ENCODE results near the gene RRAS. TPM values are rescaled to one million over a fixed set of nuclear protein-coding genes. Genes with fewer than 3 reads are reported as not detected.
A peak's percentile ranks its signal among the peaks of the same experiment; 100 is the strongest.

The RRAS gene
- polyA plus RNA-seq, 4 donors: 20.1 to 49.9 (median 26.6) TPM

GRCh38 chr19:49656456-49657109 lies 16.6 kb upstream of the RRAS start:
- no peak for DNase-seq (ENCODE audit: low read depth in 4 of 4, low spot score in 3 of 4)

GRCh38 chr19:49655570-49656455 lies 15.9 kb upstream of the RRAS start:
- DNase-seq (ENCODE audit: low read depth in 4 of 4, low spot score in 3 of 4): no peak

GRCh38 chr19:49654581-49654980 lies 14.6 kb upstream of the RRAS start:
- no peak for DNase-seq (ENCODE audit: low read depth in 4 of 4, low spot score in 3 of 4)

- no peak for DNase-seq (ENCODE audit: low read depth in 4 of 4, low spot score in 3 of 4)
Measured at GRCh38 chr19:49653466-49653806, 13.5 kb upstream of the RRAS start.

- no peak for DNase-seq (ENCODE audit: low read depth in 4 of 4, low spot score in 3 of 4)
Measured at GRCh38 chr19:49652551-49653465, 12.9 kb upstream of the RRAS start.

- no peak for DNase-seq (ENCODE audit: low read depth in 4 of 4, low spot score in 3 of 4)
Measured at GRCh38 chr19:49651820-49652550, 12.0 kb upstream of the RRAS start.

GRCh38 chr19:49651029-49651819 lies 11.3 kb upstream of the RRAS start:
- no peak for DNase-seq (ENCODE audit: low read depth in 4 of 4, low spot score in 3 of 4)

- no peak for DNase-seq (ENCODE audit: low read depth in 4 of 4, low spot score in 3 of 4)
Measured at GRCh38 chr19:49646586-49646985, 6.6 kb upstream of the RRAS start.

GRCh38 chr19:49645995-49646394 lies 6.1 kb upstream of the RRAS start:
- DNase-seq (ENCODE audit: low read depth in 4 of 4, low spot score in 3 of 4): no peak

GRCh38 chr19:49645592-49645991 lies 5.6 kb upstream of the RRAS start:
- no peak for DNase-seq (ENCODE audit: low read depth in 4 of 4, low spot score in 3 of 4)

- DNase-seq (ENCODE audit: low read depth in 4 of 4, low spot score in 3 of 4): no peak
Measured at GRCh38 chr19:49643466-49643865, 3.5 kb upstream of the RRAS start.

GRCh38 chr19:49642492-49643035 lies 2.6 kb upstream of the RRAS start:
- DNase-seq (ENCODE audit: low read depth in 4 of 4, low spot score in 3 of 4): no peak

- peak; percentile 94 to 98 (median 97) for DNase-seq (ENCODE audit: low read depth in 4 of 4, low spot score in 3 of 4)
Measured at GRCh38 chr19:49641688-49642491, 1.9 kb upstream of the RRAS start, which contains the start of gene SCAF1. SCAF1 (plus strand) TSS chr19:49642209; CDS start chr19:49645027, 2,818 bp downstream.

- no peak for DNase-seq (ENCODE audit: low read depth in 4 of 4, low spot score in 3 of 4)
Measured at GRCh38 chr19:49639401-49640112, 386 bp downstream of the RRAS start.

GRCh38 chr19:49637821-49638738 lies 1.9 kb downstream of the RRAS start:
- DNase-seq (ENCODE audit: low read depth in 4 of 4, low spot score in 3 of 4): no peak

GRCh38 chr19:49636233-49636932 lies 3.6 kb downstream of the RRAS start:
- DNase-seq (ENCODE audit: low read depth in 4 of 4, low spot score in 3 of 4): no peak

All from left renal pelvis (tissue), 4 donors.